Panc1 (cell line): ENCODE measurements around the gene UBAP2.

ENCODE experiments used
- POLR2AphosphoS5 ChIP-seq: IDR thresholded peaks from 2 replicates; pipeline ENCODE4 v1.6.1; 2012; ENCODE audit warnings: mild to moderate bottlenecking, low read depth, low read length, moderate library complexity
- TF ChIP-seq, protein P1 (sequence below): fragments of 450-650 bp; IDR thresholded peaks from 2 replicates; pipeline ENCODE4 v1.5.1; 2017; ENCODE audit warnings: mild to moderate bottlenecking
- TF ChIP-seq, protein P2 (sequence below), 2 experiments: IDR thresholded peaks; 2 replicates each; pipeline ENCODE4 v1.6.1; 2011 to 2012; ENCODE audit warnings: low read depth in 2 of 2, control low read depth in 1 of 2, low read length in 1 of 2, mild to moderate bottlenecking in 1 of 2, moderate library complexity in 1 of 2; ENCODE audit not compliant: insufficient read depth in 1 of 2

DNA sequence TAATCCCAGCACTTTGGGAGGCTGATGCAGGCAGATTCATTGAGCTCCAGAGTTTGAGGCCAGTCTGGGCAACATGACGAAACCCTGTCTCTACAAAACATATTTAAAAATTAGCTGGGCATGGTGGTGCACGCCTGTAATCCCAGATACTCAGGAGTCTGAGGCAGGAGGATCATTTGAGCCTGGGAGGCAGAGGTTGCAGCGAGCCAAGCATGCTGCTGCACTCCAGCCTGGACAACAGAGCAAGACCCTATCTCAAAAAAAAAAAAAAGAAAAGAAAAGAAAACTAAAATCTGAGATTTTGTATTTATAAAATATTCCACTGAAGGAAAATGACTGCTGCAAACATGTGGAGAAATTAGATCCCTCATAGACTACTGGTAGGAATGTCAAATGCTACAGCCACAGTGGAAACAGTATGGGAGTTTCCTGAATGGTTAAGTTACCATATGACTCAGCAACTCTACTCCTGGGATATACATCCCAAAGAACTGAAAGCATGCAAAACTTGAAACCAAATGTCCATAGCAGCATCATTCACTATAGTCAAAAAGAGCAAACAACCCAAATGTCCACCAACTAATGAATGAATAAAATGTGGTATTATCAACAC, 106.1 kb downstream of the UBAP2 start:
- TF ChIP-seq, protein P1, sequence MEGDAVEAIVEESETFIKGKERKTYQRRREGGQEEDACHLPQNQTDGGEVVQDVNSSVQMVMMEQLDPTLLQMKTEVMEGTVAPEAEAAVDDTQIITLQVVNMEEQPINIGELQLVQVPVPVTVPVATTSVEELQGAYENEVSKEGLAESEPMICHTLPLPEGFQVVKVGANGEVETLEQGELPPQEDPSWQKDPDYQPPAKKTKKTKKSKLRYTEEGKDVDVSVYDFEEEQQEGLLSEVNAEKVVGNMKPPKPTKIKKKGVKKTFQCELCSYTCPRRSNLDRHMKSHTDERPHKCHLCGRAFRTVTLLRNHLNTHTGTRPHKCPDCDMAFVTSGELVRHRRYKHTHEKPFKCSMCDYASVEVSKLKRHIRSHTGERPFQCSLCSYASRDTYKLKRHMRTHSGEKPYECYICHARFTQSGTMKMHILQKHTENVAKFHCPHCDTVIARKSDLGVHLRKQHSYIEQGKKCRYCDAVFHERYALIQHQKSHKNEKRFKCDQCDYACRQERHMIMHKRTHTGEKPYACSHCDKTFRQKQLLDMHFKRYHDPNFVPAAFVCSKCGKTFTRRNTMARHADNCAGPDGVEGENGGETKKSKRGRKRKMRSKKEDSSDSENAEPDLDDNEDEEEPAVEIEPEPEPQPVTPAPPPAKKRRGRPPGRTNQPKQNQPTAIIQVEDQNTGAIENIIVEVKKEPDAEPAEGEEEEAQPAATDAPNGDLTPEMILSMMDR: no peak
- TF ChIP-seq, protein P2, sequence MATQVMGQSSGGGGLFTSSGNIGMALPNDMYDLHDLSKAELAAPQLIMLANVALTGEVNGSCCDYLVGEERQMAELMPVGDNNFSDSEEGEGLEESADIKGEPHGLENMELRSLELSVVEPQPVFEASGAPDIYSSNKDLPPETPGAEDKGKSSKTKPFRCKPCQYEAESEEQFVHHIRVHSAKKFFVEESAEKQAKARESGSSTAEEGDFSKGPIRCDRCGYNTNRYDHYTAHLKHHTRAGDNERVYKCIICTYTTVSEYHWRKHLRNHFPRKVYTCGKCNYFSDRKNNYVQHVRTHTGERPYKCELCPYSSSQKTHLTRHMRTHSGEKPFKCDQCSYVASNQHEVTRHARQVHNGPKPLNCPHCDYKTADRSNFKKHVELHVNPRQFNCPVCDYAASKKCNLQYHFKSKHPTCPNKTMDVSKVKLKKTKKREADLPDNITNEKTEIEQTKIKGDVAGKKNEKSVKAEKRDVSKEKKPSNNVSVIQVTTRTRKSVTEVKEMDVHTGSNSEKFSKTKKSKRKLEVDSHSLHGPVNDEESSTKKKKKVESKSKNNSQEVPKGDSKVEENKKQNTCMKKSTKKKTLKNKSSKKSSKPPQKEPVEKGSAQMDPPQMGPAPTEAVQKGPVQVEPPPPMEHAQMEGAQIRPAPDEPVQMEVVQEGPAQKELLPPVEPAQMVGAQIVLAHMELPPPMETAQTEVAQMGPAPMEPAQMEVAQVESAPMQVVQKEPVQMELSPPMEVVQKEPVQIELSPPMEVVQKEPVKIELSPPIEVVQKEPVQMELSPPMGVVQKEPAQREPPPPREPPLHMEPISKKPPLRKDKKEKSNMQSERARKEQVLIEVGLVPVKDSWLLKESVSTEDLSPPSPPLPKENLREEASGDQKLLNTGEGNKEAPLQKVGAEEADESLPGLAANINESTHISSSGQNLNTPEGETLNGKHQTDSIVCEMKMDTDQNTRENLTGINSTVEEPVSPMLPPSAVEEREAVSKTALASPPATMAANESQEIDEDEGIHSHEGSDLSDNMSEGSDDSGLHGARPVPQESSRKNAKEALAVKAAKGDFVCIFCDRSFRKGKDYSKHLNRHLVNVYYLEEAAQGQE (IDR thresholded peaks at IDR 0.05; ENCODE audit: insufficient read depth in 1 of 2, low read depth in 2 of 2, low read length in 1 of 2): no peak
- no peak for TF ChIP-seq POLR2AphosphoS5
